HepG2 (cell line): ENCODE results near the gene C1orf35. TPM values are rescaled to one million over a fixed set of nuclear protein-coding genes. Genes with fewer than 3 reads are reported as not detected.

Source experiments
- ADNP ChIP-seq: sonication (generic); formaldehyde crosslinking; IDR thresholded peaks from 2 replicates; pipeline ENCODE4 v1.4.0; 2020; ENCODE audit warnings: missing genetic modification reagents
- BATF2 ChIP-seq: sonication (generic); formaldehyde crosslinking; IDR thresholded peaks from 2 replicates; pipeline ENCODE4 v1.8.0; 2022; ENCODE audit warnings: mild to moderate bottlenecking, missing genetic modification reagents, moderate library complexity
- DMTF1 ChIP-seq: sonication (generic); formaldehyde crosslinking; IDR thresholded peaks from 2 replicates; pipeline ENCODE4 v1.4.0; 2020; ENCODE audit warnings: mild to moderate bottlenecking, missing genetic modification reagents
- HMGXB4 ChIP-seq, 2 experiments: sonication (generic) in 1 of 2; formaldehyde crosslinking in 1 of 2; IDR thresholded peaks; 2 replicates each; pipeline versions ENCODE4 v1.4.0 to v1.6.1; 2018 to 2020; ENCODE audit warnings: missing genetic modification reagents in 2 of 2, borderline replicate concordance in 1 of 2, low read depth in 1 of 2, mild to moderate bottlenecking in 1 of 2, missing biosample characterization in 1 of 2
- ISX ChIP-seq: sonication (generic); formaldehyde crosslinking; conservative IDR thresholded peaks from 2 replicates; pipeline ENCODE4 v1.5.0; 2020; ENCODE audit warnings: missing genetic modification reagents
- JUN ChIP-seq: sonication (generic); formaldehyde crosslinking; IDR thresholded peaks from 2 replicates; pipeline ENCODE4 v1.4.0; 2020; ENCODE audit warnings: mild to moderate bottlenecking, missing genetic modification reagents
- KDM1A ChIP-seq: IDR thresholded peaks from 2 replicates; pipeline ENCODE4 v1.6.1; 2016; ENCODE audit warnings: missing compliant biosample characterization
- SMAD3 ChIP-seq: sonication (generic); formaldehyde crosslinking; IDR thresholded peaks from 2 replicates; pipeline ENCODE4 v1.4.0; 2020; ENCODE audit warnings: missing genetic modification reagents
- TAF15 ChIP-seq: fragments of 200-400 bp; formaldehyde crosslinking; IDR thresholded peaks from one replicate; pipeline ENCODE4 v1.6.1; 2018; ENCODE audit warnings: mild to moderate bottlenecking, low read depth, low read length; ENCODE audit not compliant: poor library complexity, severe bottlenecking
- TCF7 ChIP-seq: sonication (generic); IDR thresholded peaks from 2 replicates; pipeline ENCODE4 v1.6.1; 2016; ENCODE audit warnings: antibody characterized with exemption, low read depth
- ZBTB44 ChIP-seq: sonication (generic); formaldehyde crosslinking; IDR thresholded peaks from 2 replicates; pipeline ENCODE4 v1.4.0; 2020; ENCODE audit warnings: missing genetic modification reagents
- ZKSCAN5 ChIP-seq: sonication (generic); formaldehyde crosslinking; IDR thresholded peaks from 2 replicates; pipeline ENCODE4 v1.5.1; 2020; ENCODE audit warnings: mild to moderate bottlenecking, missing genetic modification reagents
- ZNF296 ChIP-seq: sonication (generic); formaldehyde crosslinking; conservative IDR thresholded peaks from 2 replicates; pipeline ENCODE4 v1.5.0; 2020; ENCODE audit warnings: mild to moderate bottlenecking, missing genetic modification reagents
- ZNF329 ChIP-seq: sonication (generic); formaldehyde crosslinking; IDR thresholded peaks from 2 replicates; pipeline ENCODE4 v1.9.0; 2021; ENCODE audit warnings: low read depth, mild to moderate bottlenecking, missing genetic modification reagents
- ZNF343 ChIP-seq: sonication (generic); formaldehyde crosslinking; IDR thresholded peaks from 2 replicates; pipeline ENCODE4 v1.4.0; 2020; ENCODE audit warnings: mild to moderate bottlenecking, missing genetic modification reagents
- ZNF501 ChIP-seq: sonication (generic); formaldehyde crosslinking; IDR thresholded peaks from 2 replicates; pipeline ENCODE4 v1.5.1; 2020; ENCODE audit warnings: mild to moderate bottlenecking, moderate library complexity, missing genetic modification reagents
- ZNF687 ChIP-seq: sonication (generic); formaldehyde crosslinking; IDR thresholded peaks from 2 replicates; pipeline ENCODE4 v1.5.1; 2020; ENCODE audit warnings: mild to moderate bottlenecking, missing genetic modification reagents, moderate library complexity
- polyA plus RNA-seq, 8 experiments: library from polyadenylated mRNA; depleted of rRNA in 3 of 8; stranded (reverse) in 7 of 8; unstranded in 1 of 8; fragments of >200 nt; fragmentation: Illumina TruSeq in 4 of 8; extraction: Trizol in 4 of 8; gene quantifications; 2 replicates each; pipeline versions ENCODE4 v1.2.1 to v1.2.3, GENCODE V29; 2011 to 2016; ENCODE audit warnings: low read depth in 4 of 8, missing spikeins in 1 of 8, mixed read lengths in 1 of 8; ENCODE audit not compliant: insufficient read depth in 1 of 8
- total RNA-seq, 5 experiments: library from RNA; depleted of rRNA; stranded (reverse); fragments of >200 nt; fragmentation: Illumina TruSeq; extraction: Trizol; gene quantifications; 2 replicates each; pipeline ENCODE4 v1.2.3, GENCODE V29; 2016; ENCODE audit warnings: low read depth in 1 of 5

The C1orf35 gene
- total and polyA plus RNA-seq, 2 of the 13 experiments (the other 11 are each of a cell fraction or from before 2014, with no cell fraction given), result 8.1 to 19.3 TPM

- TF ChIP-seq ZBTB44 (peak; percentile 80), ISX (CRISPR knock-in tag) (no peak), HMGXB4 (CRISPR knock-in tag; IDR thresholded peaks at IDR 0.05; ENCODE audit: borderline replicate concordance in 1 of 2, low read depth in 1 of 2) (peak; percentile 86 to 91), ZNF501 (CRISPR knock-in tag) (peak; percentile 82), ZNF687 (CRISPR knock-in tag) (peak; percentile 97), BATF2 (CRISPR knock-in tag) (peak; percentile 88; the same call in 1 of the 2 replicates), TAF15 (no peak), ZNF343 (CRISPR knock-in tag) (no peak; the same call in 1 of the 2 replicates), DMTF1 (CRISPR knock-in tag) (peak; percentile 95; the same call in 1 of the 2 replicates), ZNF296 (no peak), ZNF329 (CRISPR knock-in tag) (peak; percentile 72; the same call in 1 of the 2 replicates), KDM1A (CRISPR knock-in tag) (no peak; the same call in 1 of the 2 replicates), ADNP (CRISPR knock-in tag) (no peak), JUN (CRISPR knock-in tag) (0 out of 2 replicates have a peak, but pooled peaks have one; percentile 66), ZKSCAN5 (CRISPR knock-in tag) (no peak), SMAD3 (CRISPR knock-in tag) (no peak), TCF7 (no peak)
These were observed at the start of gene C1orf35 (continued) for GRCh38 chr1:228102791-228103620.
